AG10803 (cell line): ENCODE measurements around the gene NLGN4Y.

Experiments
- DNase-seq: peaks from one replicate; pipeline ENCODE4 v3.0.0; 2010; ENCODE audit warnings: low read depth
- H3K4me3 ChIP-seq: 2 replicates; pipeline ENCODE4 v1.5.1; 2011; ENCODE audit warnings: mild to moderate bottlenecking, low read length, control low read depth
- TF ChIP-seq, protein P1 (sequence below): conservative IDR thresholded peaks from 2 replicates; pipeline ENCODE4 v1.5.1; 2011; ENCODE audit warnings: mild to moderate bottlenecking, low read length, control low read depth, inconsistent platforms

The NLGN4Y gene

GRCh38 chrY:14637551-14637950 is 113.2 kb downstream of the NLGN4Y start:
- DNase-seq, result no peak
- TF ChIP-seq, protein P1, sequence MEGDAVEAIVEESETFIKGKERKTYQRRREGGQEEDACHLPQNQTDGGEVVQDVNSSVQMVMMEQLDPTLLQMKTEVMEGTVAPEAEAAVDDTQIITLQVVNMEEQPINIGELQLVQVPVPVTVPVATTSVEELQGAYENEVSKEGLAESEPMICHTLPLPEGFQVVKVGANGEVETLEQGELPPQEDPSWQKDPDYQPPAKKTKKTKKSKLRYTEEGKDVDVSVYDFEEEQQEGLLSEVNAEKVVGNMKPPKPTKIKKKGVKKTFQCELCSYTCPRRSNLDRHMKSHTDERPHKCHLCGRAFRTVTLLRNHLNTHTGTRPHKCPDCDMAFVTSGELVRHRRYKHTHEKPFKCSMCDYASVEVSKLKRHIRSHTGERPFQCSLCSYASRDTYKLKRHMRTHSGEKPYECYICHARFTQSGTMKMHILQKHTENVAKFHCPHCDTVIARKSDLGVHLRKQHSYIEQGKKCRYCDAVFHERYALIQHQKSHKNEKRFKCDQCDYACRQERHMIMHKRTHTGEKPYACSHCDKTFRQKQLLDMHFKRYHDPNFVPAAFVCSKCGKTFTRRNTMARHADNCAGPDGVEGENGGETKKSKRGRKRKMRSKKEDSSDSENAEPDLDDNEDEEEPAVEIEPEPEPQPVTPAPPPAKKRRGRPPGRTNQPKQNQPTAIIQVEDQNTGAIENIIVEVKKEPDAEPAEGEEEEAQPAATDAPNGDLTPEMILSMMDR, result no peak

DNA sequence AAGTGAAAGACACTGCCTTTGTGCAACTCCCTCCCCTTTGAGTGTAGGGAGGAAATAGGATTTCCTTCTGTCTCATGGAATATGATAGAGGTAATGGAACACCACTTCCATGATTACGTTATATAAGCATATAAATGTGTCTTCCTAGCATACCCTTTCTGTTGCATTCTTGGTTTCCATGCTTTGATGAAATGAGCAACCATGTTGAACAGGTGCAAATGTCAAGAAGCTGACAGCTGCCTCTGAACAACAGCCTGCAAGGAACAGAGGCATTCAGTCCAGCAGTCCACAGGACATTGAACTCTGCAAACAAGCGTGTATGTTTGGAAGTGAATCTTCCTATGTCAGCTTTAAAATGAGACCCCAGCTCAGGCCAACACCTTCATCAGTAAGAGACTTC is 117.5 kb downstream of the NLGN4Y start:
- no peak overlapping the region for H3K4me3 ChIP-seq
- TF ChIP-seq, protein P1, result no peak
- DNase-seq, result no peak

More at GRCh38 chrY:14637551-14637950, 113.2 kb downstream of the NLGN4Y start:
- no peak overlapping the region for H3K4me3 ChIP-seq

DNA sequence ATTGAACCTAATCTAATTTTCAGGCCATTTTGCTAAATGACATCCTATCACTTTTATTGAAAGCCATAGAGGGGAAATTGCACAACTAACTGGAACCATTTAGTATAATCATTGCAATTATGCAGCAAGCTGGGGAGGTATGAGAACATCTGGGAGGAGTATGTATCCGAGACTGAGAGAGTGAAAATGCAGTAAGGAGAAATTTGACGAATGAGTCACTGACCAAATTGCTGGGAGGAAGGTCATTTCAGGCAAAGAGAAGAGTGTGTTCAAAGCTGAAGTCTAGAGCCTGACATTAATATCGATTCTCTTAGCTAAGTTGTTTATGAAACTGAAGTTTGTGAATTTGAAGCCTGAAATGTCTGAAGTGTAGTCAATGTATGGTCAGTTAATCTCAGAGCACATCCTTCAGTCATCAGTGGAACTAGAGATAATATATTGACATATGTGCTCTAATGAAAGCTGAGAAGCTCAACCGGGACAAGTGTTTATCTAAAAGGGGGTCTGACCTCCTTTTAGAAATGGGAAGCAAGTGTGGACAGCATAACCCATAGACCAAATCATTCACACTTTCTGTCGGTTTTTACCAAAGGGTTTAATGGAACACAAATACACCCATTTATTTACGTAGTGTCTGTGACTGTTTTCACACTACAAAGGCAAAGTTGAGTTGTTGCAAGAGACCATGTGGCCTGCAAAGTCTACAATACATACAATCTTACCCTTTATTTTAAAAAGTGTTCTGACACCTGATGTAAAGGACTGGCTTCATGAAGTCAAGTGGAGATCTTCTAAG is 120.0 kb downstream of the NLGN4Y start:
- DNase-seq, result peak; percentile 85
- H3K4me3 ChIP-seq, result peak overlapping the region; percentile 7; the same call in 1 of the 2 replicates

GRCh38 chrY:14679181-14679580 is 154.9 kb downstream of the NLGN4Y start:
- DNase-seq, result peak; percentile 53
- TF ChIP-seq, protein P1, result no peak
- H3K4me3 ChIP-seq, result no peak overlapping the region

More for the DNA sequence above, 120.0 kb downstream of the NLGN4Y start:
- TF ChIP-seq, protein P1, result no peak

DNA sequence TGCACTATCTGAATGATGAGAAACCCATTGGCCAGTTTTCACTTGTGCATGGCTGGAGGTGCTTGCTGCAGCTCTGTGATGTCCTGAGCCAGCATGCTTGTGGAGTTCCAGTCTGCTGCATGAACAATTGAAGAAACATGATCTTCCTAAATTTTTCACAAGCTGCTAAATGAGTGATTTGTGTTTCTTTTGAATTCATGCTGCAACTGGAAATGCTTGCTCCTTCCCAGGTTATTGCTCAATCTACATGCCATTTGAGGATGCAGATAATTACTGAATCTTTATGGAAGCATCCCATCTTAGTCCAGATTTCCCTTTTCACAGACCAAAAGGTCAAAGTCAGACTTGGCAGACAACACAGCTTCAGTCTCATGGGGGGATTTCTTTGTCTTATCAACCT is 170.2 kb downstream of the NLGN4Y start:
- H3K4me3 ChIP-seq, result no peak overlapping the region
- TF ChIP-seq, protein P1, result no peak
- peak; percentile 67 for DNase-seq

- TF ChIP-seq, protein P1, result no peak
- H3K4me3 ChIP-seq, result no peak overlapping the region
- DNase-seq, result peak; percentile 16
These were observed 183.8 kb downstream of the NLGN4Y start for GRCh38 chrY:14708158-14708557.

DNA sequence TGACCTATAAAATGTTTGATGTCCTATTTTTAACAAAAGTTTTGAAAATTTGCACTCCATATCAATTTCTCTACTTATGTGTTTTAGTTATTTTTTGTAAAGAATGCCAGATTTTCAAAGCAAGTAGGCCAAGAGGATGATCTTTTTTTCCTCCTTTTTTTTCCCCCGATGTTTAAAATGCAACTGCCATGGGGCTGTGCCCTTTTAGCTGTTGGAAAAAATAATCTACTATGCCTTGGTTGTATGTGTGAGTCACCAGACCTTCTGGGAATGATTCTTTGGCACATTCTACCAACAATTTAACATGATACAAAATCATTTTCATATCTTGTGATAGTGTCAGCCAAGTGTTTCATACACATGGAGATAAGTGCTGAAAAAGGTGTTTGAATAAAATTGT is 217.3 kb downstream of the NLGN4Y start:
- DNase-seq, result no peak
- TF ChIP-seq, protein P1, result no peak
- H3K4me3 ChIP-seq, result no peak overlapping the region
